ENCODE measurements around the gene SLC8A3. TPM values are rescaled to one million over a fixed set of nuclear protein-coding genes. Genes with fewer than 3 reads are reported as not detected.

The SLC8A3 gene
- total RNA-seq, 2 experiments from 2014 or later: not detected

GRCh38 chr14:70123796-70124195 lies 65.0 kb downstream of the SLC8A3 start:
- CTCF ChIA-PET (ENCODE audit: unreplicated experiment): no interaction called here
- no peak for TF ChIP-seq CTCF (conservative IDR thresholded peaks at IDR 0.05; ENCODE audit: low read length)
- no peak for TF ChIP-seq EZH2phosphoT487 (IDR thresholded peaks at IDR 0.05; ENCODE audit: borderline replicate concordance, low read depth, low read length)
- no peaks in the 10 kb centered on the region for H4K20me1 ChIP-seq (ENCODE audit: insufficient read depth, low read length)
- intact Hi-C loops (cut with micrococcal nuclease; ENCODE audit: unreplicated experiment): no loop called here
- no peak overlapping the region for H3K27ac ChIP-seq (ENCODE audit: low read depth, low read length, poor library complexity, severe bottlenecking)
- no peak overlapping the region for H3K4me2 ChIP-seq (ENCODE audit: low read length)
- POLR2A ChIA-PET: no interaction called here
- H2AFZ ChIP-seq (ENCODE audit: low read length): no peak overlapping the region
- no peaks in the 10 kb centered on the region for H3K9me3 ChIP-seq (ENCODE audit: low read length)
- no peaks in the 10 kb centered on the region for H3K79me2 ChIP-seq (ENCODE audit: insufficient read depth, low read depth, low read length)
- no peaks in the 10 kb centered on the region for H3K4me1 ChIP-seq (ENCODE audit: insufficient read depth, low read length, poor library complexity, severe bottlenecking)
- BruUV-seq (replicated peaks): no TSS peak
- no peak for DNase-seq (ENCODE audit: low spot score)
- no peaks in the 10 kb centered on the region for H3K36me3 ChIP-seq (ENCODE audit: insufficient read depth, low read length)
- no peaks in the 10 kb centered on the region for H3K9me2 ChIP-seq (ENCODE audit: insufficient read depth, low read length)
- H3K4me3 ChIP-seq (ENCODE audit: low read depth, low read length, poor library complexity, severe bottlenecking): no peak overlapping the region

- Histone ChIP-seq H3K79me2 (ENCODE audit: insufficient read depth, low read depth, low read length) (no peaks in the 10 kb centered on the region), H3K9me2 (ENCODE audit: insufficient read depth, low read length) (no peaks in the 10 kb centered on the region), H3K4me1 (ENCODE audit: insufficient read depth, low read length, poor library complexity, severe bottlenecking) (no peaks in the 10 kb centered on the region), H3K9me3 (ENCODE audit: low read length) (no peaks in the 10 kb centered on the region), H3K36me3 (ENCODE audit: insufficient read depth, low read length) (no peaks in the 10 kb centered on the region), H3K4me3 (ENCODE audit: low read depth, low read length, poor library complexity, severe bottlenecking) (no peak overlapping the region), H3K4me2 (ENCODE audit: low read length) (no peak overlapping the region), H4K20me1 (ENCODE audit: insufficient read depth, low read length) (no peaks in the 10 kb centered on the region), H2AFZ (ENCODE audit: low read length) (no peak overlapping the region), H3K27ac (ENCODE audit: low read depth, low read length, poor library complexity, severe bottlenecking) (no peak overlapping the region)
- TF ChIP-seq CTCF (conservative IDR thresholded peaks at IDR 0.05; ENCODE audit: low read length) (no peak), EZH2phosphoT487 (IDR thresholded peaks at IDR 0.05; ENCODE audit: borderline replicate concordance, low read depth, low read length) (no peak)
- no TSS peak for BruUV-seq (replicated peaks)
- CTCF ChIA-PET (ENCODE audit: unreplicated experiment): no interaction called here
- POLR2A ChIA-PET: no interaction called here
- no peak for DNase-seq (ENCODE audit: low spot score)
- intact Hi-C loops (cut with micrococcal nuclease; ENCODE audit: unreplicated experiment): no loop called here
Measured at GRCh38 chr14:70121521-70121920, 67.2 kb downstream of the SLC8A3 start.

GRCh38 chr14:70118064-70118463 lies 70.7 kb downstream of the SLC8A3 start:
- no TSS peak for BruUV-seq (replicated peaks)
- Histone ChIP-seq H3K36me3 (ENCODE audit: insufficient read depth, low read length) (no peaks in the 10 kb centered on the region), H3K4me3 (ENCODE audit: low read depth, low read length, poor library complexity, severe bottlenecking) (no peak overlapping the region), H4K20me1 (ENCODE audit: insufficient read depth, low read length) (no peaks in the 10 kb centered on the region), H3K9me3 (ENCODE audit: low read length) (no peaks in the 10 kb centered on the region), H3K9me2 (ENCODE audit: insufficient read depth, low read length) (no peaks in the 10 kb centered on the region), H2AFZ (ENCODE audit: low read length) (no peak overlapping the region), H3K79me2 (ENCODE audit: insufficient read depth, low read depth, low read length) (no peaks in the 10 kb centered on the region), H3K4me1 (ENCODE audit: insufficient read depth, low read length, poor library complexity, severe bottlenecking) (no peaks in the 10 kb centered on the region), H3K27ac (ENCODE audit: low read depth, low read length, poor library complexity, severe bottlenecking) (no peak overlapping the region), H3K4me2 (ENCODE audit: low read length) (no peak overlapping the region)
- ChIA-PET CTCF (ENCODE audit: unreplicated experiment) (no interaction called here), POLR2A (interaction anchor here (0.6 kb wide), 1 partner anchor 597 kb away, joined by 3 read pairs; no protein-coding TSS in a partner anchor)
- TF ChIP-seq EZH2phosphoT487 (IDR thresholded peaks at IDR 0.05; ENCODE audit: borderline replicate concordance, low read depth, low read length) (no peak), CTCF (conservative IDR thresholded peaks at IDR 0.05; ENCODE audit: low read length) (no peak)
- intact Hi-C loops (cut with micrococcal nuclease; ENCODE audit: unreplicated experiment): no loop called here
- DNase-seq (ENCODE audit: low spot score): no peak
